Measurements from ENCODE around the gene LGI2.

Gene LGI2

DNA sequence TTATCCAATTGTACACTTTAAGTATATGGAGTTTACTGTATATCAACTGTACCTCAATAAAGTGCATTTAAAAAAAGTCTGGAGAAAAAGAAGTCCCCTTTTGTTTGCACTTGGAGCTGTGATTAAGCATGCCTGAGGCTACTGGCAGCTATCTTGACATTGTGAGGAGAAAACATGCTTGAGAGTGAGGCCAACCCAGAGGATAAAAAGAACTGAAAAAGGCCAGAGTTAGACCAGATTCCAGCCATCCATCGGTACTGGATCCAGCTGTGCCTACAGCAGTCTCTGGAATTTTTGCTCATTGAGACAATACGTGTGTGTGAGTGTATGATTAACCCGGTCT lies 57.4 kb downstream of the LGI2 start:
- Histone ChIP-seq H3K4me3 (ENCODE audit: insufficient read depth in 1 of 2, low read depth in 1 of 2, low read length in 2 of 2) (no peak overlapping the region), H3K9ac (ENCODE audit: low read length) (peak overlapping the region; percentile 7), H3K27me3 (ENCODE audit: control insufficient read depth in 1 of 2, insufficient read depth in 1 of 2, low read length in 2 of 2) (peaks cover 0 to 21% of the 10 kb centered on the region in 2 experiments), H4K8ac (ENCODE audit: low read length) (no peak overlapping the region), H2BK15ac (ENCODE audit: low read depth, poor library complexity, severe bottlenecking) (no peak overlapping the region), H3K14ac (ENCODE audit: low read length in 2 of 2) (no peak overlapping the region), H3K4ac (ENCODE audit: low read depth in 1 of 2, low read length in 2 of 2) (no peak overlapping the region), H2AK5ac (ENCODE audit: low read length, severe bottlenecking) (no peak overlapping the region), H3K4me2 (ENCODE audit: low read length, poor library complexity, severe bottlenecking) (no peak overlapping the region), H3K9me3 (ENCODE audit: control insufficient read depth, low read length) (no peaks in the 10 kb centered on the region), H3K18ac (ENCODE audit: low read depth in 1 of 2, low read length in 2 of 2) (no peak overlapping the region), H3K27ac (ENCODE audit: low read length, poor library complexity, severe bottlenecking) (peak overlapping the region; percentile 62), H3K79me1 (replicated peaks; ENCODE audit: low read length, poor library complexity, severe bottlenecking) (no peaks in the 10 kb centered on the region), H2BK5ac (ENCODE audit: low read depth, low read length, poor library complexity, severe bottlenecking) (no peak overlapping the region), H3K36me3 (ENCODE audit: control insufficient read depth in 1 of 2, insufficient read depth in 2 of 2, low read depth in 1 of 2, low read length in 2 of 2) (no peaks in the 10 kb centered on the region), H3K4me1 (ENCODE audit: control insufficient read depth, insufficient read depth, low read depth, low read length) (peaks cover 10% of the 10 kb centered on the region), H4K91ac (ENCODE audit: low read length) (no peak overlapping the region), H2BK12ac (ENCODE audit: low read length in 2 of 2) (no peak overlapping the region), H2AFZ (ENCODE audit: low read depth, low read length) (no peak overlapping the region), H2BK120ac (ENCODE audit: low read depth, low read length) (no peak overlapping the region), H3K23ac (ENCODE audit: low read length in 2 of 2) (no peak overlapping the region)
- 47% methylated on average over 3 of the region's 3 CpGs for WGBS
- DNase-seq, result no peak

DNA sequence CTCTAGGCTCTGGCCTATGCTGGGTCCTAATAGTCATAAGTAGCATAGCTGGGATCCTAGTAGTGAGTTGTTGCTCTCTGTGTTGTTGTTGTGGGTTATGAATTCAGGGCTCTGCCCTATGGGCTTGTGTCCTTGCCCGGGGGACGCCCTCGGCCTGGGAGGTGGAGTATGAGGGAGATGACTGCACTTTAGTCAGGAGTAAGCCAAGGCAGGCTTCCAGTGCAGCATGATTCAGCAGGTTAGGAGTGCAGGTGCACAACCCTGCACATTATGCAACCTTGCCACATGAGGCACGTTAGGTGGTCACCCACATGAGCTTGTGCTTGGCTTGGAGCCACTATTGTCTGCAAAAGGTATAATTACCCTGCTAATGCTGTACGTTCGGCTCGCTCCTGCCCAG lies 59.6 kb downstream of the LGI2 start:
- no peak overlapping the region for H2AFZ ChIP-seq (ENCODE audit: low read depth, low read length)
- H3K79me1 ChIP-seq (replicated peaks; ENCODE audit: low read length, poor library complexity, severe bottlenecking), result no peaks in the 10 kb centered on the region
- no peak overlapping the region for H4K8ac ChIP-seq (ENCODE audit: low read length)
- H3K27me3 ChIP-seq (ENCODE audit: control insufficient read depth in 1 of 2, insufficient read depth in 1 of 2, low read length in 2 of 2), result peaks cover 0 to 8% of the 10 kb centered on the region in 2 experiments
- no peak overlapping the region for H3K9ac ChIP-seq (ENCODE audit: low read length)
- no peak overlapping the region for H2BK12ac ChIP-seq (ENCODE audit: low read length in 2 of 2)
- H3K4me1 ChIP-seq (ENCODE audit: control insufficient read depth, insufficient read depth, low read depth, low read length), result peaks cover 10% of the 10 kb centered on the region
- 85% methylated on average over 7 of the region's 7 CpGs for WGBS
- no peak overlapping the region for H3K4ac ChIP-seq (ENCODE audit: low read depth in 1 of 2, low read length in 2 of 2)
- H4K91ac ChIP-seq (ENCODE audit: low read length), result no peak overlapping the region
- no peak overlapping the region for H2AK5ac ChIP-seq (ENCODE audit: low read length, severe bottlenecking)
- H3K23ac ChIP-seq (ENCODE audit: low read length in 2 of 2), result no peak overlapping the region
- peaks cover under 1% of the 10 kb centered on the region for H3K9me3 ChIP-seq (ENCODE audit: control insufficient read depth, low read length)
- no peak overlapping the region for H2BK5ac ChIP-seq (ENCODE audit: low read depth, low read length, poor library complexity, severe bottlenecking)
- H3K4me3 ChIP-seq (ENCODE audit: insufficient read depth in 1 of 2, low read depth in 1 of 2, low read length in 2 of 2), result no peak overlapping the region
- no peak overlapping the region for H3K18ac ChIP-seq (ENCODE audit: low read depth in 1 of 2, low read length in 2 of 2)
- DNase-seq, result no peak
- H3K27ac ChIP-seq (ENCODE audit: low read length, poor library complexity, severe bottlenecking), result no peak overlapping the region
- H3K4me2 ChIP-seq (ENCODE audit: low read length, poor library complexity, severe bottlenecking), result no peak overlapping the region
- H2BK120ac ChIP-seq (ENCODE audit: low read depth, low read length), result no peak overlapping the region
- H3K14ac ChIP-seq (ENCODE audit: low read length in 2 of 2), result no peak overlapping the region
- H3K36me3 ChIP-seq (ENCODE audit: control insufficient read depth in 1 of 2, insufficient read depth in 2 of 2, low read depth in 1 of 2, low read length in 2 of 2), result no peaks in the 10 kb centered on the region
- H2BK15ac ChIP-seq (ENCODE audit: low read depth, poor library complexity, severe bottlenecking), result no peak overlapping the region

- 66% methylated on average over 2 of the region's 2 CpGs for WGBS
Observed at GRCh38 chr4:24970635-24971034, 60.1 kb downstream of the LGI2 start.

DNA sequence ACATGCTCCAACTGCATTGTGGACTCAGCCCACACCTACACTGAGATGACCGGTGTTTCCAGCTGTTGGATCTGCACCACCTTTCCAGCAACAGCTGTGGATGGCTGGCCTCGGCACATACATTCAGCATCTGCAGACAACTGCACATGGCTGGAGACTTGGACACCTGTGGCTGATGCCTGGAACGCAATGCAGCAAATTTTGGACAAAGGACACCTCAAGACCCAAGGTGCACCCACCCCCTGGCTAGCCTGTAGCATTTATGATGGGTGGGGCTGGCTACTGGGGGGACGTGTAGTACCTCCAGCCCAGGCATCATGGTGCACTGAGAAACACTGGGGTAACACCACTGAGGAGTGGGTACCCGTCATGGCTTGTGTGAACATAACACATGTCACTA lies 60.6 kb downstream of the LGI2 start:
- Histone ChIP-seq H4K91ac (ENCODE audit: low read length) (no peak overlapping the region), H3K18ac (ENCODE audit: low read depth in 1 of 2, low read length in 2 of 2) (no peak overlapping the region), H3K4me2 (ENCODE audit: low read length, poor library complexity, severe bottlenecking) (no peak overlapping the region), H2AFZ (ENCODE audit: low read depth, low read length) (no peak overlapping the region), H3K4me1 (ENCODE audit: control insufficient read depth, insufficient read depth, low read depth, low read length) (peaks cover 10% of the 10 kb centered on the region), H2AK5ac (ENCODE audit: low read length, severe bottlenecking) (no peak overlapping the region), H3K9me3 (ENCODE audit: control insufficient read depth, low read length) (peaks cover 4% of the 10 kb centered on the region), H3K27ac (ENCODE audit: low read length, poor library complexity, severe bottlenecking) (no peak overlapping the region), H2BK5ac (ENCODE audit: low read depth, low read length, poor library complexity, severe bottlenecking) (no peak overlapping the region), H2BK120ac (ENCODE audit: low read depth, low read length) (no peak overlapping the region), H3K36me3 (ENCODE audit: control insufficient read depth in 1 of 2, insufficient read depth in 2 of 2, low read depth in 1 of 2, low read length in 2 of 2) (no peaks in the 10 kb centered on the region), H3K23ac (ENCODE audit: low read length in 2 of 2) (no peak overlapping the region), H3K14ac (ENCODE audit: low read length in 2 of 2) (no peak overlapping the region), H3K79me1 (replicated peaks; ENCODE audit: low read length, poor library complexity, severe bottlenecking) (no peaks in the 10 kb centered on the region), H3K4me3 (ENCODE audit: insufficient read depth in 1 of 2, low read depth in 1 of 2, low read length in 2 of 2) (no peak overlapping the region), H3K4ac (ENCODE audit: low read depth in 1 of 2, low read length in 2 of 2) (no peak overlapping the region), H2BK12ac (ENCODE audit: low read length in 2 of 2) (no peak overlapping the region), H3K27me3 (ENCODE audit: control insufficient read depth in 1 of 2, insufficient read depth in 1 of 2, low read length in 2 of 2) (no peaks in the 10 kb centered on the region), H3K9ac (ENCODE audit: low read length) (no peak overlapping the region), H4K8ac (ENCODE audit: low read length) (no peak overlapping the region), H2BK15ac (ENCODE audit: low read depth, poor library complexity, severe bottlenecking) (no peak overlapping the region)
- no peak for DNase-seq
- WGBS, result 85% methylated on average over 4 of the region's 5 CpGs

More at GRCh38 chr4:24970635-24971034, 60.1 kb downstream of the LGI2 start:
- Histone ChIP-seq H4K91ac (ENCODE audit: low read length) (no peak overlapping the region), H2AFZ (ENCODE audit: low read depth, low read length) (no peak overlapping the region), H2BK120ac (ENCODE audit: low read depth, low read length) (no peak overlapping the region), H3K27me3 (ENCODE audit: control insufficient read depth in 1 of 2, insufficient read depth in 1 of 2, low read length in 2 of 2) (peaks cover 0 to 3% of the 10 kb centered on the region in 2 experiments), H3K23ac (ENCODE audit: low read length in 2 of 2) (no peak overlapping the region), H3K9me3 (ENCODE audit: control insufficient read depth, low read length) (peaks cover 4% of the 10 kb centered on the region), H3K27ac (ENCODE audit: low read length, poor library complexity, severe bottlenecking) (no peak overlapping the region), H3K4me1 (ENCODE audit: control insufficient read depth, insufficient read depth, low read depth, low read length) (peaks cover 10% of the 10 kb centered on the region), H3K18ac (ENCODE audit: low read depth in 1 of 2, low read length in 2 of 2) (no peak overlapping the region), H3K9ac (ENCODE audit: low read length) (no peak overlapping the region), H3K36me3 (ENCODE audit: control insufficient read depth in 1 of 2, insufficient read depth in 2 of 2, low read depth in 1 of 2, low read length in 2 of 2) (no peaks in the 10 kb centered on the region), H2BK12ac (ENCODE audit: low read length in 2 of 2) (no peak overlapping the region), H4K8ac (ENCODE audit: low read length) (no peak overlapping the region), H3K79me1 (replicated peaks; ENCODE audit: low read length, poor library complexity, severe bottlenecking) (no peaks in the 10 kb centered on the region), H2AK5ac (ENCODE audit: low read length, severe bottlenecking) (no peak overlapping the region), H2BK15ac (ENCODE audit: low read depth, poor library complexity, severe bottlenecking) (no peak overlapping the region), H3K14ac (ENCODE audit: low read length in 2 of 2) (no peak overlapping the region), H3K4me3 (ENCODE audit: insufficient read depth in 1 of 2, low read depth in 1 of 2, low read length in 2 of 2) (no peak overlapping the region), H3K4me2 (ENCODE audit: low read length, poor library complexity, severe bottlenecking) (no peak overlapping the region), H2BK5ac (ENCODE audit: low read depth, low read length, poor library complexity, severe bottlenecking) (no peak overlapping the region), H3K4ac (ENCODE audit: low read depth in 1 of 2, low read length in 2 of 2) (no peak overlapping the region)
- no peak for DNase-seq
